ENCODE measurements around the gene PRDX3.

GRCh38 chr10:119159332-119159731 lies 19.3 kb downstream of the PRDX3 start:
- TF ChIP-seq CTCF (IDR thresholded peaks at IDR 0.05; ENCODE audit: borderline replicate concordance, extremely low read depth, low read length, poor library complexity, severe bottlenecking) (no peak), EZH2 (IDR thresholded peaks at IDR 0.05; ENCODE audit: borderline replicate concordance, low read depth, low read length, severe bottlenecking) (no peak)
